RPMI7951 (cell line): Measurements from ENCODE around the gene PTGER3. TPM values are rescaled to one million over a fixed set of nuclear protein-coding genes. Genes with fewer than 3 reads are reported as not detected.
A peak's percentile ranks its signal among the peaks of the same experiment; 100 is the strongest.

Experiments
- DNase-seq: peaks from one replicate; pipeline ENCODE4 v3.0.0-alpha.2; 2012; ENCODE audit warnings: low read depth
- total RNA-seq: library from RNA; depleted of rRNA; stranded (reverse); fragments of >200 nt; shearing (Covaris generic); gene quantifications from 2 replicates; pipeline ENCODE4 v1.2.3, GENCODE V29; 2014

The PTGER3 gene
- total RNA-seq, 1 experiment from 2014 or later: 0.12 TPM

GRCh38 chr1:71049951-71050598, 2.5 kb upstream of the PTGER3 start:
- peak; percentile 60 for DNase-seq

DNA sequence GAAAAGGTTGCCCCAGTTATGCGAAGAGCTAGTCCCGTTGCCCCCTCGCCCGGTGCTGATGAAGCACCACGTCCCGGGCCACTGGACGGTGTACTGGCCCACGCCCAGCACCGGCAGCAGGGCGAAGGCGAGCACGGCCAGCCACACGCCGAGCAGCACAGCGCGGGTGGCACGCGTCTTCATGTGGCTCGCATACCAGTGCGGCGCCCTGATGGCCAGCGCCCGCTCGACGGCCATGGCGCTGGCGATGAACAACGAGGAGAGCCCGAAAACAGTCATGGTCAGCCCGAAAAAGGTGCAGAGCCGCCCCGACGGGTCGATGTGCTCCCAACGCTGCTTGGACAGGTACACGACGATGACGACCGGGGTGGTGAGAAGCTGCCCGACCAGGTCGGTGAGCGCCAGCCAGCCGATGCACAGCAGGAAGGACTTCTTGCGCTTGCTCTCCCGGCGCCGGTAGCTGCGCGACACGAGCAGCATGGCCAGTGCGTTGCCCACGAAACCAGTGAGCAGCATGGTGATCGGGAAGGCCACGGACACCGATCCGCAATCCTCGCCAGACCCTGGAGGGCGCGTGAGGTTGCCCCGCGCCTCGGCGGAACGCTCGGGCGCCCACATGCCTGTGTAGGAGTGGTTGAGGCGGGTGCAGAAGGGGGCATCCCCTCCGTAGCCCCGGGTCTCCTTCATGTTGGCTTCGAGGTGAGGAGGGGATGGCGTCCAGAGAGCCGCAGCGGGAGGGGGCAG, 553 bp downstream of the PTGER3 start:
- no peak for DNase-seq

GRCh38 chr1:71045463-71046028, 2.1 kb downstream of the PTGER3 start:
- no peak for DNase-seq

- no peak for DNase-seq
Measured at GRCh38 chr1:71044833-71045232, 2.8 kb downstream of the PTGER3 start.

GRCh38 chr1:71043065-71043464, 4.6 kb downstream of the PTGER3 start:
- no peak for DNase-seq

DNA sequence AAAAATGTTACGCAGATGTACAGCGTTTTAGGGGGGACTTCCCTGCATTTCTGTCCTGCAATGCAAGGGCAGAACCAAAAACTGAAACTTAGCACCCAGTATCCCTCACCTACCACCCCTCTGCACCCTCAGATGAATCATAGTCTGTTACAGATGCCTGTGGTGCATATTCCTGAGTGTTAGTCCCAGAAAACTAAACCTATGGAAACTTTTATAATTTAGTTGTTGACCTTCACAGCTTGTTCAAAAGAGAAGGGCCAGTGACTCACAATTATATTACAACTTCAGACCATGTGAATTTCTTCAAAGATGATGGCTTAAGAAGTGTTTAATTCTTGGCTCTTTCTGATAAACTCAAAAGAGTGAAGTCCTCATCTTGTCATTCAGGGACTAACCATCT, 5.8 kb downstream of the PTGER3 start:
- no peak for DNase-seq

DNA sequence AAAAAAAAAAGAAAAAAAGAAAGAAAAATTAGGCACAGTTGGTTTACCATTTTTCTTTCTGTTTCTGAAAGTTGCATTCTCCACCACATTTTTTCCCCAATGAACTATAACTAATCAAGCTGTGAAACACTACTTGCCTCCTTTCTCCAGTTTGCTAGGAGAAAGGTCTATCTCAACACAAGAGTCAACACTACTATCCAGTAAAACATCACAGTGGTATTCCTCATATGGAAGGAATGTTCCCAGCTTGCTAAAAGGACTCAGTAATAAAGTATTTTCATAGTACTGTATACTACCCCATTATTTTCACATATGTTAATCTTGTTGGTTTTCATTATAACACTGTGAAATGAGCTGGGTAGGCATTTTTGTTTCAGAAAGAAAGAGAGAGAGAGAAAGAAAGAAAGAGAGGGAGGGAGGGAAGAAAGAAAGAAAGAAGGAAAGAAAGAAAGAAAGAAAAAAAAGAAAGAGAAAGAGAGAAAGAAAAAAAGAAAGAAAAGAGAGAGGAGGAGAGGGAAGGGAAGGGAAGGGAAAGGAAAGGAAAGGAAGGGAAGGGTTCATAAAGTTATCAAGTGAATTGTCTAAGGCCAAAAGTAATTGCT, 7.9 kb downstream of the PTGER3 start:
- DNase-seq: no peak

DNA sequence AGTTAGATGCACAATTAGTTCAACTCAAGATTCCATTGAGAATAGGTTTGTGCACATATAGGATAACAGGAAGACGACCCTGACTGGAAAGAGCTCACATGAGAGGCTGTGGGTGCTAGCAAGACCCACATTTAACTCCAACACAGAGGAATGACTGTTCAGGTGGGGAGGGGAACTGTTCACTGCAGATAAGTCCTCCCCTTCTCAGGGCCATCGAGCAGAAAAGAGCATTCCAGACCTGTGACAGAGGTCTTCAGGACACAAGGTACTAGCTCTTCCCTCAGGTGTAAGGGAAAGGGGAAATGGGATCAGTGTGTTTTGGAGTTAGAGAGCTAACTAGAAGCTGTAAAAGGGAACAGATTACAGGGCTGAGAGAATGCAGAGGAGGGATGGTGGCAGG, 8.7 kb downstream of the PTGER3 start:
- no peak for DNase-seq

GRCh38 chr1:71037829-71038620, 9.6 kb downstream of the PTGER3 start:
- DNase-seq: no peak

DNA sequence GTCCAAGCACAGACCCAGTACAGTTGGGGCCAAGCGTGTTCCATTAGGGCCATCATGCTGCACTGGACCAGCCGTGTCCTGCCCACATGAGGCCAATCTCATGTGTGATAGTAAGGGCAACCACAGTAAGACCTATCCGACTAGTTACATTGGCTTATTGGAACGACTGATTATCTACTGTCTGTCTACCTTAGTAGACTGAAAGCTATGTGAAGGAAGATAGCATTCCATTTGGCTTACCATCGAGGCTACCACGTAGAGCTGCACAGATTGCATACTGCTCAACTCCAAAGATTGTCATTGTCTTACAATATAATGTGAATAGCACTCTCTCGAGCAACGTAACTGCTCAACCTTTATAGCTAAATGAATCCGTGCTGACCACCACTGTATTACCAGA, 10.6 kb downstream of the PTGER3 start:
- no peak for DNase-seq

GRCh38 chr1:71033136-71033535, 14.5 kb downstream of the PTGER3 start:
- no peak for DNase-seq

DNA sequence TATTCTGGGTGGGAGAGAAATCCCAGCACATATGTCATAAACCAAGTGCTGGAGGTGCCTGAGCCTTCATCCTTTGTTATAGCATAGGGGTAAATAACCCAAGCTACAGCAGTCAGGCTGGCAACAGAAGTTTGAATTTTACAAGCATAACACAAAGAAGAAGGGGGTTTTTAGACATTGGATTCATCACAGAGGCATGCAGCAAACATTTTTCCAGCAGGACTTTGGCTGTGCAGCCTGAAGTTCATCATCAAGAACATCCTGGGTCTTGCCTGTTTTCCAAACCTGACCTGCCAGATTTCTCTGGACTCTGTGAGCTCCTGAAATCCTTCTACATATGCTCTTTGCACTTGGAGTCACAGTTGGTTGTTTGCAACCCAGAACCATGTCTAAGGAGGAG, 16.2 kb downstream of the PTGER3 start:
- no peak for DNase-seq

DNA sequence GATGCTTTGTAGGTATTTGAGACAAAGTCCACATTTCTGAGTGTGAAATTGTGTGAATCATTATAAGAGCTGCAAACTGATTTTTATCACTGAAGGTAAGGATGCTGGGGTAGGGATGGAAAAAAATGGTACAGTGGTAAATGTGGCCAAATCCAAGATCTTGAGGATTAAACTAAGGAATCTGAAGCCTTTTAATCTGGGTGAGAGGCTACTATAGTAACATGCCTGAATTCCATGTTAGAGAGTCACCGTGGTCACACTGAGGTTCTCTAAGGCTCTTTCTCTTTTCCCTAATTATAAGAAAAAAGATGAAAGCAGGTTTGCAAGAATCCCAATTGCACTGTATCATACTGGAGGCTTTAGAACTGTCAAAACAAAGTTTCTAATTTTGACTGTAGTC, 17.6 kb downstream of the PTGER3 start:
- no peak for DNase-seq

- DNase-seq: no peak
Measured at GRCh38 chr1:71028981-71029380, 18.6 kb downstream of the PTGER3 start.

GRCh38 chr1:71027991-71028390, 19.6 kb downstream of the PTGER3 start:
- DNase-seq: no peak

GRCh38 chr1:71026093-71026492, 21.5 kb downstream of the PTGER3 start:
- DNase-seq: no peak

DNA sequence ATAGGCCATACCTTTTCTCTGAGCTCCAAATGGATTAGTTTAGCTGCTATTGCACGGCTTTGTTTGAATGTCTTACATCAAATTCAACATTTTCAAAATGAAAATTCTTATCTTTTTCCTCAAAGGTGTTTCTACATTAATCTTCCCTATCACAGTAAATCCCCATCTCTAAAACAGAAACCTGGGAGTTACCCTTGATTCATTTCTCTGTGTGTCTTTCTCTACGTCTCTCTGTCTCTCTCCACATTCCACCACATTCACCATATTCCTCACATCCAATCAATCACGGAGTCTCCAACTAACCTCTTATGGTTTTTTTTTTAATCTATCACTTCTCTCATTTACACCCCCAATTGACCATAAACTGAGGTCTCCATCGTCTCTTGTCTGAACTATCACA, 24.1 kb downstream of the PTGER3 start:
- DNase-seq: no peak

GRCh38 chr1:71019233-71019969, 28.2 kb downstream of the PTGER3 start:
- no peak for DNase-seq

GRCh38 chr1:71018791-71019190, 28.8 kb downstream of the PTGER3 start:
- DNase-seq: no peak

DNA sequence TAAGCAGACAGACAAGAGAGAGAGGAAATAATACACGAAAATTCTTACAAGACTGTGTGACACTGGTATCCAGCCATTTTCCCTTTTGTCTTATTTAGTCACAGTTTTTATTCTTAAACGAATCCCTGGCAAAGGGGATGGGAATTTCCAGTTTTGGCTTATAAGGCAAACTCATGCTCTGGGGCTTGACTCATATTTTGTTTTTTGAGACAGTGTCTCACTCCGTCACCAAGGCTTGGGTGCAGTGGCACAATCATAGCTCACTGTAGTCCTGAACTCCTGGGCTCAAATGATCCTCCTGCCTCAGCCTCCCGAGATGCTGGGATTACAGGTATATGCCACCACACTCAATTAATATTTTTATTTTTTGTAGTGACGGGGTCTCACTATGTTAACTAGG, 31.9 kb downstream of the PTGER3 start:
- DNase-seq: no peak

DNA sequence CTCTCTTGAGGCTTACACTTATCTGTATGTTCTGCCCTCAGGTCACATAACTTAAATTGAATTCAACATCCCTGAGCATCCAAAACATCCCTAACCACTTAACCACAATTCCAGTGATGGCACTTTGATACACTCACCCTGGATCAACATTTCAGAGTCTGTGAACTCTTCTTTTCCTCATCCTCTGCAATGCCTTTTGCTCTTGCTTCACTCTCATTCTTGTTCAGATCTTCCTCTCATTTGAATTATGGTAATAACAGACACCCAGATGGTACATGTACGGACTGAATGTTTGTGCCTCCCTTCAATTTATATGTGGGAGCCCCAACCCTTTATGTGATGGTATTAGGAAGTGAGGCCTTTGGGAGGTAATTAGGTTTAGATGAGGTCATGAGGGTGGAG, 33.4 kb downstream of the PTGER3 start:
- peak; percentile 15 for DNase-seq
